ENCODE results near the gene FAM204A.

Gene FAM204A

GRCh38 chr10:118307220-118307619 is 34.9 kb downstream of the FAM204A start:
- no peak overlapping the region for H3K27ac ChIP-seq
- no peaks in the 10 kb centered on the region for H3K9me3 ChIP-seq
- peaks cover 65% of the 10 kb centered on the region for H3K36me3 ChIP-seq
- TF ChIP-seq CTCF (IDR thresholded peaks at IDR 0.05), result no peak
- no peaks in the 10 kb centered on the region for H3K4me1 ChIP-seq (ENCODE audit: control insufficient read depth in 1 of 2, insufficient read depth in 1 of 2, low read depth in 1 of 2, low read length in 1 of 2)
- H3K4me3 ChIP-seq (ENCODE audit: low read depth in 1 of 2, low read length in 1 of 2), result no peak overlapping the region
- no peaks in the 10 kb centered on the region for H3K27me3 ChIP-seq

GRCh38 chr10:118305730-118306129 is 36.4 kb downstream of the FAM204A start:
- TF ChIP-seq CTCF (IDR thresholded peaks at IDR 0.05), result no peak
- Histone ChIP-seq H3K4me3 (ENCODE audit: low read depth in 1 of 2, low read length in 1 of 2) (no peak overlapping the region), H3K36me3 (peaks cover 55% of the 10 kb centered on the region), H3K27ac (no peak overlapping the region), H3K9me3 (no peaks in the 10 kb centered on the region), H3K4me1 (ENCODE audit: control insufficient read depth in 1 of 2, insufficient read depth in 1 of 2, low read depth in 1 of 2, low read length in 1 of 2) (no peaks in the 10 kb centered on the region), H3K27me3 (no peaks in the 10 kb centered on the region)

- H3K27me3 ChIP-seq, result no peaks in the 10 kb centered on the region
- H3K4me3 ChIP-seq (ENCODE audit: low read depth in 1 of 2, low read length in 1 of 2), result no peak overlapping the region
- no peaks in the 10 kb centered on the region for H3K4me1 ChIP-seq (ENCODE audit: control insufficient read depth in 1 of 2, insufficient read depth in 1 of 2, low read depth in 1 of 2, low read length in 1 of 2)
- no peak for TF ChIP-seq CTCF (IDR thresholded peaks at IDR 0.05)
- no peak overlapping the region for H3K27ac ChIP-seq
- no peaks in the 10 kb centered on the region for H3K9me3 ChIP-seq
- peaks cover 49% of the 10 kb centered on the region for H3K36me3 ChIP-seq
Observed at GRCh38 chr10:118304521-118304920, 37.6 kb downstream of the FAM204A start.

- Histone ChIP-seq H3K27ac (no peak overlapping the region), H3K4me1 (ENCODE audit: control insufficient read depth in 1 of 2, insufficient read depth in 1 of 2, low read depth in 1 of 2, low read length in 1 of 2) (no peaks in the 10 kb centered on the region), H3K9me3 (no peaks in the 10 kb centered on the region), H3K27me3 (peaks cover under 1% of the 10 kb centered on the region), H3K36me3 (peaks cover 18% of the 10 kb centered on the region), H3K4me3 (ENCODE audit: low read depth in 1 of 2, low read length in 1 of 2) (no peak overlapping the region)
- TF ChIP-seq CTCF (IDR thresholded peaks at IDR 0.05), result no peak
Observed at GRCh38 chr10:118301211-118301610, 40.9 kb downstream of the FAM204A start.

- Histone ChIP-seq H3K27me3 (peaks cover 6% of the 10 kb centered on the region), H3K36me3 (peaks cover 9% of the 10 kb centered on the region), H3K27ac (no peak overlapping the region), H3K4me3 (ENCODE audit: low read depth in 1 of 2, low read length in 1 of 2) (no peak overlapping the region), H3K9me3 (no peaks in the 10 kb centered on the region), H3K4me1 (ENCODE audit: control insufficient read depth in 1 of 2, insufficient read depth in 1 of 2, low read depth in 1 of 2, low read length in 1 of 2) (no peaks in the 10 kb centered on the region)
- TF ChIP-seq CTCF (IDR thresholded peaks at IDR 0.05), result no peak
Observed at GRCh38 chr10:118300320-118300719, 41.8 kb downstream of the FAM204A start.

GRCh38 chr10:118298787-118299186 is 43.3 kb downstream of the FAM204A start:
- H3K4me3 ChIP-seq (ENCODE audit: low read depth in 1 of 2, low read length in 1 of 2), result no peak overlapping the region
- no peaks in the 10 kb centered on the region for H3K36me3 ChIP-seq
- TF ChIP-seq CTCF (IDR thresholded peaks at IDR 0.05), result no peak

More at GRCh38 chr10:118298787-118299186, 43.3 kb downstream of the FAM204A start:
- H3K27me3 ChIP-seq, result peaks cover 10% of the 10 kb centered on the region
- no peaks in the 10 kb centered on the region for H3K4me1 ChIP-seq (ENCODE audit: control insufficient read depth in 1 of 2, insufficient read depth in 1 of 2, low read depth in 1 of 2, low read length in 1 of 2)
- no peaks in the 10 kb centered on the region for H3K9me3 ChIP-seq
- H3K27ac ChIP-seq, result no peak overlapping the region
